Gastroesophageal sphincter (tissue), 4 donors: Measurements from ENCODE around the gene PPM1A. TPM values are rescaled to one million over a fixed set of nuclear protein-coding genes. Genes with fewer than 3 reads are reported as not detected.

Experiments used
- ATAC-seq: fragments of 150-250 bp; one replicate; pipeline ENCODE4 v1.9.1; 2016; ENCODE audit warnings: mild to moderate bottlenecking, moderate library complexity
- H3K27ac ChIP-seq, 4 donors: fragments of 200-600 bp; sonication (generic) in 3 of 4; 1 replicate in 3 of 4; 2 replicates in 1 of 4; pipeline ENCODE4 v1.5.1; 2016 to 2019
- H3K27me3 ChIP-seq: fragments of 200-600 bp; sonication (generic); one replicate; pipeline ENCODE4 v1.5.1; 2019
- H3K36me3 ChIP-seq, 2 donors: fragments of 200-600 bp; sonication (generic); one replicate each; pipeline ENCODE4 v1.5.1; 2019; ENCODE audit warnings: control low read depth in 1 of 2
- H3K4me1 ChIP-seq, 3 donors: fragments of 200-600 bp; sonication (generic); 1 replicate in 2 of 3; 2 replicates in 1 of 3; pipeline ENCODE4 v1.5.1; 2016 to 2019; ENCODE audit warnings: control low read depth in 2 of 3
- H3K4me3 ChIP-seq, 2 donors: fragments of 200-600 bp; sonication (generic); one replicate each; pipeline ENCODE4 v1.5.1; 2019; ENCODE audit warnings: mild to moderate bottlenecking in 1 of 2, moderate library complexity in 1 of 2
- H3K9me3 ChIP-seq, 3 donors: fragments of 200-600 bp; sonication (generic); one replicate each; pipeline ENCODE4 v1.5.1; 2017 to 2019; ENCODE audit warnings: control low read depth in 2 of 3
- CTCF ChIP-seq, 4 experiments: fragments of 200-600 bp in 2 of 4; fragments of 450-650 bp in 2 of 4; sonication (generic) in 1 of 4; IDR thresholded peaks; one replicate each; pipeline ENCODE4 v1.5.1; 2017 to 2019; ENCODE audit warnings: antibody characterized with exemption in 4 of 4, mild to moderate bottlenecking in 2 of 4, moderate library complexity in 2 of 4
- EP300 ChIP-seq: sonication (generic); formaldehyde crosslinking; IDR thresholded peaks from one replicate; pipeline ENCODE4 v1.6.1; 2017; ENCODE audit warnings: antibody characterized with exemption, mild to moderate bottlenecking
- POLR2A ChIP-seq, 2 donors: fragments of 450-650 bp; IDR thresholded peaks; one replicate each; pipeline ENCODE4 v1.6.1; 2017; ENCODE audit warnings: antibody characterized with exemption in 2 of 2, mild to moderate bottlenecking in 2 of 2, moderate library complexity in 1 of 2
- POLR2AphosphoS5 ChIP-seq: sonication (generic); formaldehyde crosslinking; IDR thresholded peaks from one replicate; pipeline ENCODE4 v1.6.1; 2017; ENCODE audit warnings: antibody characterized with exemption
- WGBS, 2 donors: methylation state at CpG; one replicate each; pipeline ENCODE4 v1.1.5; 2018; ENCODE audit warnings: low coverage in 1 of 2; 5-methylcytosine and 5-hydroxymethylcytosine counted together
- total RNA-seq, 4 donors: library from RNA; depleted of rRNA; stranded (reverse); fragments of >200 nt; gene quantifications; one replicate each; pipeline ENCODE4 v1.1.0, GENCODE V29; 2016

The PPM1A gene
- total RNA-seq, 4 donors from 2014 or later = 57.1 to 82.2 (median 70.0) TPM

GRCh38 chr14:60326274-60326673 lies 77.3 kb downstream of the PPM1A start:
- Histone ChIP-seq H3K27ac (no peak overlapping the region), H3K4me3 (no peak overlapping the region), H3K9me3 (no peaks in the 10 kb centered on the region), H3K4me1 (peaks cover 0 to 15% (median 6%) of the 10 kb centered on the region in 3 donors), H3K27me3 (peaks cover 6% of the 10 kb centered on the region), H3K36me3 (no peaks in the 10 kb centered on the region)
- 84 to 100% methylated on average over 1 to 2 of the region's 2 CpGs for WGBS, 2 donors
- TF ChIP-seq POLR2A (IDR thresholded peaks at IDR 0.05) (no peak), EP300 (no peak), POLR2AphosphoS5 (no peak)
- no peak for ATAC-seq

- H3K36me3 ChIP-seq = no peaks in the 10 kb centered on the region
- 13 to 25% methylated on average over 4 to 13 of the region's 58 CpGs for WGBS, 2 donors
- H3K27ac ChIP-seq = peak overlapping the region in 2 of 4 donors; percentile 45 to 60
- no peak for TF ChIP-seq POLR2AphosphoS5
- peak in 2 of 4 experiments; percentile 13 to 48 for TF ChIP-seq CTCF (IDR thresholded peaks at IDR 0.05)
- no peak for TF ChIP-seq EP300
- TF ChIP-seq POLR2A (IDR thresholded peaks at IDR 0.05) = no peak
- H3K9me3 ChIP-seq = no peaks in the 10 kb centered on the region
- ATAC-seq = peak; percentile 63
- peaks cover 0 to 21% (median 6%) of the 10 kb centered on the region in 3 donors for H3K4me1 ChIP-seq
- peak overlapping the region; percentile 2 to 45 for H3K4me3 ChIP-seq
- H3K27me3 ChIP-seq = peaks cover 6% of the 10 kb centered on the region
Observed at GRCh38 chr14:60327447-60328331, 78.7 kb downstream of the PPM1A start.

- TF ChIP-seq POLR2A (IDR thresholded peaks at IDR 0.05) (no peak), CTCF (IDR thresholded peaks at IDR 0.05) (no peak), EP300 (no peak), POLR2AphosphoS5 (no peak)
- Histone ChIP-seq H3K4me3 (no peak overlapping the region), H3K36me3 (no peaks in the 10 kb centered on the region), H3K27me3 (peaks cover 6% of the 10 kb centered on the region), H3K9me3 (no peaks in the 10 kb centered on the region), H3K27ac (no peak overlapping the region), H3K4me1 (peaks cover 0 to 21% (median 6%) of the 10 kb centered on the region in 3 donors)
- WGBS, 2 donors = 66 to 72% methylated on average over 5 of the region's 6 CpGs
- no peak for ATAC-seq
Observed at GRCh38 chr14:60328583-60328982, 79.6 kb downstream of the PPM1A start.

GRCh38 chr14:60329274-60329673 lies 80.3 kb downstream of the PPM1A start:
- Histone ChIP-seq H3K9me3 (no peaks in the 10 kb centered on the region), H3K4me1 (peaks cover 0 to 21% (median 6%) of the 10 kb centered on the region in 3 donors), H3K27me3 (peaks cover 6% of the 10 kb centered on the region), H3K36me3 (no peaks in the 10 kb centered on the region), H3K27ac (no peak overlapping the region), H3K4me3 (no peak overlapping the region)
- 77% methylated on average over 2 of the region's 2 CpGs; no CpG with 5 or more reads in 1 of the 2 donors for WGBS, 2 donors
- no peak for ATAC-seq
- TF ChIP-seq POLR2AphosphoS5 (no peak), EP300 (no peak), CTCF (IDR thresholded peaks at IDR 0.05) (no peak), POLR2A (IDR thresholded peaks at IDR 0.05) (no peak)

- H3K36me3 ChIP-seq = no peaks in the 10 kb centered on the region
- peaks cover 6% of the 10 kb centered on the region for H3K27me3 ChIP-seq
- peaks cover 0 to 21% (median 6%) of the 10 kb centered on the region in 3 donors for H3K4me1 ChIP-seq
- ATAC-seq = peak; percentile 48
- peak overlapping the region; percentile 36 to 37 for H3K4me3 ChIP-seq
- H3K27ac ChIP-seq = peak overlapping the region in 1 of 4 donors; percentile 12
- TF ChIP-seq CTCF (IDR thresholded peaks at IDR 0.05) = peak; percentile 30 to 71 (median 36)
- no peak for TF ChIP-seq EP300
- TF ChIP-seq POLR2A (IDR thresholded peaks at IDR 0.05) = no peak
- TF ChIP-seq POLR2AphosphoS5 = no peak
- 20 to 29% methylated on average over 5 to 23 of the region's 24 CpGs for WGBS, 2 donors
- H3K9me3 ChIP-seq = no peaks in the 10 kb centered on the region
Observed at GRCh38 chr14:60331201-60332045, 82.4 kb downstream of the PPM1A start.
